IPS DF 19.7 (cell line): Measurements from ENCODE around the gene ZNF677.
"Not testable (repeated sequence)": the region's sequence is repeated elsewhere in the genome, so short reads cannot be mapped to it uniquely, and the experiment has no call there.

ENCODE experiments used
- DNase-seq: peaks from one replicate; pipeline ENCODE4 v3.0.0-alpha.2; 2013; ENCODE audit warnings: low read depth, low spot score

Gene ZNF677

GRCh38 chr19:53254411-53255341 lies at the start of gene ZNF677:
TSS of gene ZNF677 (minus strand) at chr19:53254873. CDS start at chr19:53251550, 3,323 bp downstream.
- peak; percentile 59 for DNase-seq

- not testable (repeated sequence) for DNase-seq
These were observed 46.7 kb upstream of the ZNF677 start for GRCh38 chr19:53301341-53301740.

- DNase-seq = no peak
These were observed 40.2 kb upstream of the ZNF677 start for GRCh38 chr19:53294786-53295441.

- no peak for DNase-seq
These were observed 36.3 kb upstream of the ZNF677 start for GRCh38 chr19:53290758-53291549.

- no peak for DNase-seq
These were observed 30.4 kb upstream of the ZNF677 start for GRCh38 chr19:53285087-53285486.

GRCh38 chr19:53281947-53282346 lies 27.3 kb upstream of the ZNF677 start:
- DNase-seq = not testable (repeated sequence)

GRCh38 chr19:53275480-53275879 lies 20.8 kb upstream of the ZNF677 start:
- no peak for DNase-seq

GRCh38 chr19:53272044-53272443 lies 17.4 kb upstream of the ZNF677 start:
- DNase-seq = no peak

GRCh38 chr19:53269861-53270260 lies 15.2 kb upstream of the ZNF677 start:
- DNase-seq = not testable (repeated sequence)

- not testable (repeated sequence) for DNase-seq
These were observed 12.9 kb upstream of the ZNF677 start, which contains the start of gene VN1R4 for GRCh38 chr19:53267623-53268022. TSS of gene VN1R4 (minus strand) at chr19:53267723. CDS start at chr19:53267665, 58 bp downstream.

GRCh38 chr19:53257715-53258342 lies 3.2 kb upstream of the ZNF677 start, which contains the start of gene VN1R2:
TSS of gene VN1R2 (plus strand) at chr19:53258292. CDS start at chr19:53258376, 84 bp downstream.
- DNase-seq = not testable (repeated sequence)

- DNase-seq = no peak
These were observed 8.2 kb downstream of the ZNF677 start for GRCh38 chr19:53246498-53246897.

GRCh38 chr19:53237114-53237777 lies 17.4 kb downstream of the ZNF677 start:
- no peak for DNase-seq

- no peak for DNase-seq
These were observed 30.1 kb downstream of the ZNF677 start for GRCh38 chr19:53224606-53225005.

- DNase-seq = not testable (repeated sequence)
These were observed 32.0 kb downstream of the ZNF677 start for GRCh38 chr19:53222716-53223115.

GRCh38 chr19:53212703-53213320 lies 41.9 kb downstream of the ZNF677 start:
- DNase-seq = no peak

GRCh38 chr19:53211554-53211953 lies 43.1 kb downstream of the ZNF677 start:
- not testable (repeated sequence) for DNase-seq

GRCh38 chr19:53196777-53197396 lies 57.8 kb downstream of the ZNF677 start:
- DNase-seq = peak; percentile 17

- peak; percentile 70 for DNase-seq
These were observed 59.3 kb downstream of the ZNF677 start for GRCh38 chr19:53195265-53195903.
